ENCODE measurements around the gene ULK4.

Gene ULK4

DNA sequence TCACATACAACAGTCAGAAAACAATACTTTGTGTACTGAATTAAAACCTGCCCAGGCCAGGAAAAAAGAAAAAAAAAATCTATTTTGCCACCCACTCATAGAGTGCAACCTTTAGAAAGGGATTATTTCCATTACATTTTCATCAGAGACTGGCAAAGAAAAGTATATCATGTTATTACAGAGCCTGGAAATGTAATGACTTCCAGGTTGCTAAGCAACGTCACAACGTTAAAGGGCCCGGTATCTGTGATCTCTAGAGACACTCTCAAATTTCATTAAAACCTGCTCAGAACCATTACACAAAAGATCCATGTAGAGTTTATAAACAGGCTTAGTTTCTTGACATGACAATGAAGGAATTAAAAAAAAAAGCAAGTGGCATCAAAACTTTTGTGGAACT lies 592.1 kb downstream of the ULK4 start:
- Mint-ChIP-seq H3K27me3 (no peaks in the 10 kb centered on the region), H3K4me1 (no peaks in the 10 kb centered on the region), H3K4me3 (no peak overlapping the region)

DNA sequence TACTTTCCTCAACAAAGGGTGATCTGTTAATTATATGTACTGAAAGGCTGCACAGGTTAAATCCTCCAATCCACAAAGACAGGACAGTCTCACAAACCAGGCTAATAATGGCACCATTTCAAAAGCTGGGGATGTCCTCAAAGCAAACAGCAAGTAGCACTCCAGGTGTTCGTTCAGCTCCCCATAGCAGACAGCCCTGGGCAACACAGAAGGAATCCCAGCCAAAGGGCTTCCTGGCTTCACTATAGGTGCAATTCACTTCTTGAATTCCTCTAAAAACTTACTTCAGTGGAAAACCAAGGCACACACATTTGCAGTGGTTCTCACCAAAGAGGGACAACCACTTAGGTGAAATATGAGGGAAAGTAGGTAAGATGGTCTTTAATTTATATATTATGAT lies 595.9 kb downstream of the ULK4 start:
- no peaks in the 10 kb centered on the region for H3K9me3 Mint-ChIP-seq
- no peaks in the 10 kb centered on the region for H3K4me1 Mint-ChIP-seq
- no peak overlapping the region for H3K4me3 Mint-ChIP-seq
- no peak overlapping the region for H3K27ac Mint-ChIP-seq
- H3K27me3 Mint-ChIP-seq, result no peaks in the 10 kb centered on the region
- peaks cover 5% of the 10 kb centered on the region for H3K36me3 Mint-ChIP-seq

More for the DNA sequence above, 592.1 kb downstream of the ULK4 start:
- H3K36me3 Mint-ChIP-seq, result peaks cover 15% of the 10 kb centered on the region
- H3K9me3 Mint-ChIP-seq, result no peaks in the 10 kb centered on the region
- no peak overlapping the region for H3K27ac Mint-ChIP-seq

- Mint-ChIP-seq H3K27me3 (no peaks in the 10 kb centered on the region), H3K27ac (no peak overlapping the region), H3K36me3 (peaks cover 6% of the 10 kb centered on the region), H3K9me3 (no peaks in the 10 kb centered on the region), H3K4me3 (no peak overlapping the region), H3K4me1 (no peaks in the 10 kb centered on the region)
Measured at GRCh38 chr3:41364736-41365135, 597.2 kb downstream of the ULK4 start.

GRCh38 chr3:41363830-41364523 lies 597.9 kb downstream of the ULK4 start:
- Mint-ChIP-seq H3K4me1 (no peaks in the 10 kb centered on the region), H3K27me3 (no peaks in the 10 kb centered on the region), H3K4me3 (no peak overlapping the region), H3K36me3 (peaks cover 6% of the 10 kb centered on the region), H3K9me3 (no peaks in the 10 kb centered on the region), H3K27ac (no peak overlapping the region)

DNA sequence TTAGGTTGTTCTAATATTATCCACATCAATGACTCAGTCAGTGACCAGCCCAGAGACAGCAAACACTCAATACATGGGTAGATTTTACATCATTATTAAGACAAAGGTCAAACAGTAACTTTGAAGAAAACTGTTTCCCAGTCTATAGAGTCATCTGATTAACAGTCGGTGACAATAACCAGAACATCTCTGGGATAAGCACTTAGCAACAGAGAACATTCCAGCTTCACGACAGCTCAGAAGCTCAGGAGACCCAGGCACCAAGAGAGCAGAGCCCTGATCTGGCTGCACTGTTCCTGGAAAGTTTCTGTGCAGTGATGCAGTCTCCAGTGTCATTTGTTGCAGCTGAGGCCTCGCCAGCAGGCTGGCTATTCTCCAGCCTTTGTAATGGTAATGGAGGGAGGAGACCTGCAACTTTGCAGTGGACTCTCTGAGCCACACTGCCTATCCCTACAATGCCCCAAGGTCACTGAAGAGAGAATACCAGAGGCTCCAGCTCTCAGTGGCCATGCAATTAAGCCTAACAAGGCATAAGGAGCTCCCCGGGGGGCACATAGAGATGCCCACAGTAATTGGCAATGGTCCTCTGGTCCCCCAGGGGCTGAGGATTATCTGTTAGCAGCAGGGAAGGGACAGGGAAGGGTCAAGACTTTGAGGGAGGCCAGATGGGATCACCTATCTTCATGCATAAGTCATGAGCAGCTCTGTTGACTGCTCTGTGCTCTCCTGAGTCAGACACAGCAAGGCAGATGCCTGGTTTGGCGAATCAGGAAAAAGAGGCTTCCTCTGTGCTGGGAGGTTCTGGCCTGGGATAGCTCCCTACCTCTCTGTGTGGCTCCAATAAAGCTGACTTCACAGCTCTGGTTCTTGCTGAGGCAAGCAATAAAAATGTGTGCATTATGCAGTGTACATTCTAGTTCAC lies 599.0 kb downstream of the ULK4 start:
- Mint-ChIP-seq H3K9me3 (no peaks in the 10 kb centered on the region), H3K27me3 (no peaks in the 10 kb centered on the region), H3K27ac (no peak overlapping the region), H3K4me3 (no peak overlapping the region), H3K36me3 (peaks cover 7% of the 10 kb centered on the region), H3K4me1 (no peaks in the 10 kb centered on the region)

DNA sequence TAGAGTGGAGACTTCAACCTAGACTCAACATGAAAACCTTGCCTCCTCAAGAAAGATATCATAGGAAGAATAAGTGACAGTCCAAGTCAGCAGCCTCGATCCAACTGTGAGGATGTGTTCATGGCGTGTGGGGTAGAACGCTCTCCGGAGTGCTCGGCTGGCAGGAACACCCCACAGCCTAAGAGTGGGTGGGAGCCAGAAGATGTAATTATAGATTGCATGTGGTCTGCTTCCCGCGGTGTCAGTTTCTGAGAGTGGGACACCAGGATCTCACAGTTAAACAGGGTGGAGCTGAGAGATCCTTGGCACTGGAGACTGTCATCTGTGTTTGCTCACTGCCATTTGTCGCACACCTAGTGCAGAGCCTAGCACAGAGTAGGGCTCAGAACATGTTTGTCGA lies 604.6 kb downstream of the ULK4 start:
- no peak overlapping the region for H3K4me3 Mint-ChIP-seq
- H3K4me1 Mint-ChIP-seq, result no peaks in the 10 kb centered on the region
- peaks cover 7% of the 10 kb centered on the region for H3K36me3 Mint-ChIP-seq
- H3K27me3 Mint-ChIP-seq, result no peaks in the 10 kb centered on the region
- no peak overlapping the region for H3K27ac Mint-ChIP-seq
- H3K9me3 Mint-ChIP-seq, result no peaks in the 10 kb centered on the region

- Mint-ChIP-seq H3K9me3 (no peaks in the 10 kb centered on the region), H3K27me3 (no peaks in the 10 kb centered on the region), H3K36me3 (peaks cover 7% of the 10 kb centered on the region), H3K27ac (no peak overlapping the region), H3K4me1 (no peaks in the 10 kb centered on the region), H3K4me3 (no peak overlapping the region)
Measured at GRCh38 chr3:41356775-41357174, 605.1 kb downstream of the ULK4 start.

- Mint-ChIP-seq H3K4me1 (no peaks in the 10 kb centered on the region), H3K27ac (no peak overlapping the region), H3K4me3 (no peak overlapping the region), H3K27me3 (no peaks in the 10 kb centered on the region), H3K9me3 (no peaks in the 10 kb centered on the region), H3K36me3 (peaks cover 2% of the 10 kb centered on the region)
Measured at GRCh38 chr3:41352510-41352909, 609.4 kb downstream of the ULK4 start.

DNA sequence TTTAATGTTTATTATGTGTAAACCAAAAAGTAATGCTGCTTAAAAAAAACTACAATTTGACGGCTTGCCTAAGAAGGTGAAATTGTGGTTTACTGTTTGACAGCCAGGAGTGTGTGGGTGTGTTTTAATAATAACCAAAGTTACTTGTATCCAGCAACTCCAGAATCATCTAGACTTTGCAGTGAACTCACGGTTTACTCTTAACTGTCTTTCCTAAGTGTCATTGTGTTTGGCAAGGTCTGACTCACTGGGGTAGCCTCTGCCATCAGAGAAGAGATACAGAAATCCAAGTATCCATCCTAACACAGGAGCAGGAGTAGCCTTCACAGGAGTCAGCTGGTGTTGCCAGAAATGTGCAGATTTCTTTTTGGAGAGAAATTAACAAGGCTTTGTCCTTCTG lies 611.5 kb downstream of the ULK4 start:
- Mint-ChIP-seq H3K27me3 (no peaks in the 10 kb centered on the region), H3K9me3 (no peaks in the 10 kb centered on the region)

GRCh38 chr3:41348401-41348800 lies 613.5 kb downstream of the ULK4 start:
- Mint-ChIP-seq H3K36me3 (peaks cover 2% of the 10 kb centered on the region), H3K4me3 (no peak overlapping the region), H3K9me3 (no peaks in the 10 kb centered on the region), H3K4me1 (no peaks in the 10 kb centered on the region), H3K27ac (no peak overlapping the region), H3K27me3 (no peaks in the 10 kb centered on the region)

More for the DNA sequence above, 611.5 kb downstream of the ULK4 start:
- H3K4me1 Mint-ChIP-seq, result no peaks in the 10 kb centered on the region
- peaks cover 2% of the 10 kb centered on the region for H3K36me3 Mint-ChIP-seq
- H3K27ac Mint-ChIP-seq, result no peak overlapping the region
- no peak overlapping the region for H3K4me3 Mint-ChIP-seq

GRCh38 chr3:41346698-41347270 lies 615.1 kb downstream of the ULK4 start:
- Mint-ChIP-seq H3K9me3 (no peaks in the 10 kb centered on the region), H3K4me1 (no peaks in the 10 kb centered on the region), H3K27me3 (no peaks in the 10 kb centered on the region), H3K4me3 (no peak overlapping the region), H3K27ac (no peak overlapping the region), H3K36me3 (peaks cover 2% of the 10 kb centered on the region)

GRCh38 chr3:41345788-41346187 lies 616.1 kb downstream of the ULK4 start:
- H3K9me3 Mint-ChIP-seq, result no peaks in the 10 kb centered on the region
- H3K27me3 Mint-ChIP-seq, result no peaks in the 10 kb centered on the region
- no peak overlapping the region for H3K27ac Mint-ChIP-seq
- no peak overlapping the region for H3K4me3 Mint-ChIP-seq
- H3K36me3 Mint-ChIP-seq, result peaks cover under 1% of the 10 kb centered on the region
- no peaks in the 10 kb centered on the region for H3K4me1 Mint-ChIP-seq

- Mint-ChIP-seq H3K4me1 (no peaks in the 10 kb centered on the region), H3K36me3 (no peaks in the 10 kb centered on the region), H3K27me3 (no peaks in the 10 kb centered on the region), H3K27ac (no peak overlapping the region), H3K9me3 (no peaks in the 10 kb centered on the region), H3K4me3 (no peak overlapping the region)
Measured at GRCh38 chr3:41339758-41340157, 622.1 kb downstream of the ULK4 start.

GRCh38 chr3:41338276-41338675 lies 623.6 kb downstream of the ULK4 start:
- H3K36me3 Mint-ChIP-seq, result no peaks in the 10 kb centered on the region
- no peaks in the 10 kb centered on the region for H3K9me3 Mint-ChIP-seq
- no peak overlapping the region for H3K4me3 Mint-ChIP-seq
- no peaks in the 10 kb centered on the region for H3K4me1 Mint-ChIP-seq
- no peaks in the 10 kb centered on the region for H3K27me3 Mint-ChIP-seq
- no peak overlapping the region for H3K27ac Mint-ChIP-seq

DNA sequence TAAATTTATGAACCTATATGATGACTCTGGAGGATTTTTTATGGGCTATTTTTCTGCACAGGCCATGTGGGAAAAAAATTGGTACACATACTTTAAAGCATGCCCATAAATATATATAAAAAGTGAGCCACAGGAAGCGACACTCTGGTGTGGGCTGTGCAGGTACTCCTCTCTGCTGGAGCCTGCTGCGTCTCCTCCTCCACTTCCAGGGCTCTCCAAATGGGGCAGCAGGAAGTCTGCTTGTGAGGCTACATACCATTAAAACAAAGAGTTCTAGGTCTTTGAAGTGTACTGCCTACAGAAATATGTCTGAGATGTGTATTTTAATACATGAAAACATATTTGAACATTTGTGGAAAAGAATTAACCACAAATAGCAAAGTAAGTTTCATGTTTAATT lies 627.5 kb downstream of the ULK4 start:
- no peaks in the 10 kb centered on the region for H3K36me3 Mint-ChIP-seq
- H3K4me3 Mint-ChIP-seq, result no peak overlapping the region
- H3K4me1 Mint-ChIP-seq, result no peaks in the 10 kb centered on the region
- no peaks in the 10 kb centered on the region for H3K9me3 Mint-ChIP-seq
- no peaks in the 10 kb centered on the region for H3K27me3 Mint-ChIP-seq
- no peak overlapping the region for H3K27ac Mint-ChIP-seq

- Mint-ChIP-seq H3K9me3 (no peaks in the 10 kb centered on the region), H3K36me3 (no peaks in the 10 kb centered on the region), H3K4me3 (no peak overlapping the region), H3K27me3 (no peaks in the 10 kb centered on the region), H3K4me1 (no peaks in the 10 kb centered on the region), H3K27ac (no peak overlapping the region)
Measured at GRCh38 chr3:41331041-41331440, 630.9 kb downstream of the ULK4 start.
